ENCODE results near the gene TTC28.

- TF ChIP-seq EP300 (IDR thresholded peaks at IDR 0.05; ENCODE audit: borderline replicate concordance): no peak
- TF ChIP-seq TAF1 (IDR thresholded peaks at IDR 0.05; ENCODE audit: low read depth): no peak
- TF ChIP-seq ZBTB7A (IDR thresholded peaks at IDR 0.05; ENCODE audit: low read depth): no peak
- TF ChIP-seq YY1 (IDR thresholded peaks at IDR 0.05; ENCODE audit: low read depth): no peak
- no peak for TF ChIP-seq TCF12 (IDR thresholded peaks at IDR 0.05; ENCODE audit: low read depth)
- TF ChIP-seq EGR1 (IDR thresholded peaks at IDR 0.05): no peak
- no peak for TF ChIP-seq NFIC (IDR thresholded peaks at IDR 0.05)
- no peak for TF ChIP-seq CEBPB (IDR thresholded peaks at IDR 0.05)
- TF ChIP-seq MAX (IDR thresholded peaks at IDR 0.05): no peak
- no peak for TF ChIP-seq CREB1 (IDR thresholded peaks at IDR 0.05; ENCODE audit: low read depth)
- no peak for TF ChIP-seq REST (IDR thresholded peaks at IDR 0.05; ENCODE audit: low read depth)
- TF ChIP-seq RAD21 (IDR thresholded peaks at IDR 0.05; ENCODE audit: low read depth): no peak
Observed at GRCh38 chr22:28125799-28126198, 553.8 kb downstream of the TTC28 start.
